Testis (tissue), 3 donors: ENCODE data around the gene PHF2. TPM values are rescaled to one million over a fixed set of nuclear protein-coding genes. Genes with fewer than 3 reads are reported as not detected.

Experiments
- DNase-seq: peaks from one replicate; pipeline ENCODE4 v3.0.0-alpha.2; 2019
- H3K27ac ChIP-seq, 2 donors: fragments of 200-600 bp; sonication (generic); one replicate each; pipeline ENCODE4 v1.5.1; 2019
- H3K27me3 ChIP-seq: fragments of 200-600 bp; sonication (generic); one replicate; pipeline ENCODE4 v1.5.1; 2019
- H3K36me3 ChIP-seq: fragments of 200-600 bp; sonication (generic); one replicate; pipeline ENCODE4 v1.5.1; 2017; ENCODE audit warnings: low read depth; ENCODE audit errors: missing control alignments
- H3K4me1 ChIP-seq: fragments of 200-600 bp; sonication (generic); one replicate; pipeline ENCODE4 v1.5.1; 2019
- H3K4me3 ChIP-seq, 2 donors: fragments of 200-600 bp; sonication (generic); one replicate each; pipeline ENCODE4 v1.5.1; 2017 to 2019
- H3K9me3 ChIP-seq: fragments of 200-600 bp; sonication (generic); one replicate; pipeline ENCODE4 v1.5.1; 2017
- CTCF ChIP-seq, 3 experiments: fragments of 450-650 bp in 2 of 3; fragments of 200-600 bp in 1 of 3; sonication (generic) in 1 of 3; IDR thresholded peaks; one replicate each; pipeline ENCODE4 v1.5.1; 2016 to 2019; ENCODE audit warnings: antibody characterized with exemption in 3 of 3, mild to moderate bottlenecking in 2 of 3, moderate library complexity in 1 of 3
- POLR2A ChIP-seq: fragments of 450-650 bp; IDR thresholded peaks from one replicate; pipeline ENCODE4 v1.6.1; 2017; ENCODE audit warnings: antibody characterized with exemption, mild to moderate bottlenecking, moderate library complexity
- WGBS, 2 donors: methylation state at CpG; one replicate each; pipeline ENCODE4 v1.1.5; 2018; 5-methylcytosine and 5-hydroxymethylcytosine counted together
- intact Hi-C: fragments of 100-400 bp; cut with DNase I; formaldehyde crosslinking; loops from one replicate; pipeline ENCODE4 v1.15.1; 2023; ENCODE audit warnings: low total_unique reads
- polyA plus RNA-seq: library from polyadenylated mRNA; stranded (reverse); fragments of 350-450 nt; fragmentation: Illumina TruSeq; extraction: RNeasy Lipid Tissue Mini Kit (QIAGEN cat#74804); gene quantifications from one replicate; pipeline ENCODE4 v1.2.3, GENCODE V29; 2014; ENCODE audit warnings: low read depth, low replicate concordance; ENCODE audit not compliant: insufficient read depth
- total RNA-seq, 2 donors: library from RNA; depleted of rRNA; stranded (reverse); fragments of >200 nt; gene quantifications; one replicate each; pipeline ENCODE4 v1.2.3, GENCODE V29; 2016

The PHF2 gene
- total and polyA plus RNA-seq, 3 donors from 2014 or later = 19.6 to 22.1 (median 20.6) TPM

GRCh38 chr9:93661591-93661990 lies 85.2 kb downstream of the PHF2 start:
- no peaks in the 10 kb centered on the region for H3K36me3 ChIP-seq
- no peak for DNase-seq
- TF ChIP-seq CTCF (IDR thresholded peaks at IDR 0.05) = no peak
- TF ChIP-seq POLR2A = no peak
- WGBS, 2 donors = 95 to 100% methylated on average over 1 of the region's 1 CpG
- H3K27ac ChIP-seq = no peak overlapping the region
- no peaks in the 10 kb centered on the region for H3K4me1 ChIP-seq
- no peak overlapping the region for H3K4me3 ChIP-seq
- H3K27me3 ChIP-seq = no peaks in the 10 kb centered on the region
- intact Hi-C loops = no loop called here
- H3K9me3 ChIP-seq = no peaks in the 10 kb centered on the region

DNA sequence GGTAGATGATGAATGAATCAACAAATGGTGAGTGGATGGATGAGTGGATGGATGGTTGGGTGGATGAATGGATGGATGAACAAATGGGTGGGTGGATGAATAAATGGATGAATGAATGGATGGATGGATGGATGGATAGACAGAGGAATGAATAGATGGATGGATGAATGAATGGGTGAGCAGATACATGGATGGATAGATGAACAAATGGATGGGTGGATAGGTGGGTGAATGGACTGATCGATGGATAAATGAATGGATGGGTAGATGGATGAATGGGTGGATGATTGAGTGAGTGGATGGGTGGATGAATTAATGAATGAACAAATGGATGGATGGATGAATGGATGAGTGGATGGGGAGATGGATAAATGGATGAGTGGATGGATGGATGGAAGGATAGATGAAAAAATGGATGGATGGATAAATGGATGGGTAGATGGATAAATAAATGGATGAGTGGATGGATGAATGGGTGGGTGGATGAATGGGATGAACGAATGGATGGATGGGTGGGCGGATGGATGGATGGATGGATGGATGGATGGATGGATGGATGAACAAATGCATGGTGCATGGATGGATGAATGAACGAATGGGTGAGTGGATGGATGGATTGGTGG lies 85.7 kb downstream of the PHF2 start:
- WGBS, 2 donors = 81 to 91% methylated on average over 4 of the region's 4 CpGs
- Histone ChIP-seq H3K9me3 (no peaks in the 10 kb centered on the region), H3K36me3 (no peaks in the 10 kb centered on the region), H3K4me3 (no peak overlapping the region), H3K27ac (no peak overlapping the region), H3K27me3 (no peaks in the 10 kb centered on the region), H3K4me1 (no peaks in the 10 kb centered on the region)
- TF ChIP-seq CTCF (IDR thresholded peaks at IDR 0.05) (no peak), POLR2A (no peak)
- no peak for DNase-seq
- intact Hi-C loops = no loop called here

- Histone ChIP-seq H3K27me3 (no peaks in the 10 kb centered on the region), H3K9me3 (no peaks in the 10 kb centered on the region), H3K4me3 (no peak overlapping the region), H3K36me3 (no peaks in the 10 kb centered on the region), H3K4me1 (no peaks in the 10 kb centered on the region), H3K27ac (no peak overlapping the region)
- 81 to 87% methylated on average over 9 of the region's 9 CpGs for WGBS, 2 donors
- TF ChIP-seq CTCF (IDR thresholded peaks at IDR 0.05) = no peak
- TF ChIP-seq POLR2A = no peak
- intact Hi-C loops = no loop called here
- DNase-seq = no peak
Measured at GRCh38 chr9:93662952-93663572, 86.7 kb downstream of the PHF2 start.

DNA sequence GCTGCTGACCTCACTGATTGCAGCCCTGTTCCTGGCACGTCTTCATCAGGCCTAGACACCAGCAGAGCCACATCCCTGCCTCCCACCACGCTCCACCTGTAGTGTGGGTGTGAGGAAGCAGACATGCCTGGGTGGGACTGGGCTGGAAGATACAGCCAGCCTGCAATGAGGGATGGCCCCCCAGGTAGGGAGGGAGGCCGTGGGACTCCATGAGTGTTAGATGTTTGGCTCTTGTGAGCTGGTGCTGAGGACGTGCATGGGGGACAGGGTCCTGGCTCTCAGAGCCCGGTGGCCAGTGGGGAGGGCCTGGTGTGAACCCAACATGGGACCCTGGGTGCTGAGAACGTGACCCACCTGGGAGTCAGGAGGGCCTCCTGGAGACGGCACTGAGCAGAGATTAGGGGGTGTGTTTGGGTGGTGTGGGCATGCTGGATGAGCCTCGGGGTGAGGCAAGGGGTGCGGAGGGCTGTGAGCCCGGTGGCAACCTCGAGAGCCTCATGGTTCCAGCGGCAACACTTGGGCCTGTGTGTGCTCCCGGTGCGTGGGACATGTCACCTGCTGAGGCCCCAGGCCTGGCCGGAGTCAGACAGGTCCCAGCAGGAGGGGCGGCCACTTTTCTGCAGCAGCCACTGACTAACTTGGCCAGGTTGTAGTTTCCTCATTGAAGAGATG lies 87.6 kb downstream of the PHF2 start:
- Histone ChIP-seq H3K4me1 (no peaks in the 10 kb centered on the region), H3K27me3 (no peaks in the 10 kb centered on the region), H3K36me3 (no peaks in the 10 kb centered on the region), H3K27ac (no peak overlapping the region), H3K9me3 (no peaks in the 10 kb centered on the region), H3K4me3 (no peak overlapping the region)
- no peak for DNase-seq
- 81 to 90% methylated on average over 7 to 16 of the region's 16 CpGs for WGBS, 2 donors
- TF ChIP-seq POLR2A (no peak), CTCF (IDR thresholded peaks at IDR 0.05) (no peak)
- intact Hi-C loops = no loop called here
